Measurements from ENCODE around the gene ZNF530. TPM values are rescaled to one million over a fixed set of nuclear protein-coding genes. Genes with fewer than 3 reads are reported as not detected.

Gene ZNF530
- total RNA-seq, 2 donors from 2014 or later, result 1.5 to 7.4 TPM

GRCh38 chr19:57578487-57579205 is 21.0 kb upstream of the ZNF530 start, which contains the start of gene ZNF416:
TSS of gene ZNF416 (minus strand) at chr19:57578911. CDS start at chr19:57578704, 207 bp downstream.
- peak within 1 kb of the TSS; percentile 47 to 65 for H3K27ac ChIP-seq
- under 1% methylated on average over 50 of the region's 62 CpGs for WGBS
- H3K4me1 ChIP-seq (replicated peaks), result peaks cover 4% of the 10 kb centered on the region
- peaks cover 0 to 29% of the 10 kb centered on the region in 2 donors for H3K36me3 ChIP-seq
- TF ChIP-seq POLR2AphosphoS5 (IDR thresholded peaks at IDR 0.05) (peak; percentile 97), POLR2A (IDR thresholded peaks at IDR 0.05) (peak; percentile 18), CTCF (IDR thresholded peaks at IDR 0.05) (peak in 2 of 4 experiments; percentile 17 to 18)
- DNase-seq (ENCODE audit: low spot score), result peak; percentile 98
- H3K9me3 ChIP-seq, result peaks cover 2% of the 10 kb centered on the region
- no peaks in the 10 kb centered on the region for H3K27me3 ChIP-seq (replicated peaks; ENCODE audit: insufficient read depth)
- intact Hi-C loops (cut with DNase I), result loop anchor here (10.0 kb wide), 1 partner anchor 576 kb away; the partner anchor contains the start of gene ZNF329
- H3K4me3 ChIP-seq, result peak within 1 kb of the TSS; percentile 68 to 95

DNA sequence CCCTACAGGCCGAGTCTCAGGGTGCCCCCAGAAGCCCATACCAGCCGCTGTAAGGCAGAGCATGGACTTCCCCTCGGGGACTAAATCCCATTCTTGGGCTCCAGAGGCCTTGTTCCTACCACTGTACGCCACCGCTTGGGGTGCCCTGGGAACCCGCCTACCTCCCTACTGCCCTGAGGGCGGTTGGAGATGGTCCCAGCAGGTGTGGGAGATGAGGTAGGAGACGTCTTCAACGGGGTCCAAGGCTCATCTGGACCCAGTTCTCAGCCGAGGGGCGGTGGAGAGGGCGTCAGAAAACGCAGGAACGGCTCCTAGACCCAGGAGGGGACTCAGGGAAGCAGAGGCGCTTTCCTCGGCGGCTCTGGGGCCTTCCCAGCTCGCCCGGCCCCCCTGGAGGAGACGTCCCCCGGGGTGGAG is 16.6 kb upstream of the ZNF530 start:
- Histone ChIP-seq H3K9me3 (no peaks in the 10 kb centered on the region), H3K4me3 (peak overlapping the region; percentile 57 to 62), H3K4me1 (replicated peaks) (peaks cover under 1% of the 10 kb centered on the region), H3K27me3 (replicated peaks; ENCODE audit: insufficient read depth) (no peaks in the 10 kb centered on the region), H3K27ac (no peak overlapping the region), H3K36me3 (no peaks in the 10 kb centered on the region)
- TF ChIP-seq POLR2AphosphoS5 (IDR thresholded peaks at IDR 0.05), result no peak
- TF ChIP-seq CTCF (IDR thresholded peaks at IDR 0.05), result no peak
- 36% methylated on average over 21 of the region's 21 CpGs for WGBS
- intact Hi-C loops (cut with DNase I), result no loop called here
- no peak for DNase-seq (ENCODE audit: low spot score)

DNA sequence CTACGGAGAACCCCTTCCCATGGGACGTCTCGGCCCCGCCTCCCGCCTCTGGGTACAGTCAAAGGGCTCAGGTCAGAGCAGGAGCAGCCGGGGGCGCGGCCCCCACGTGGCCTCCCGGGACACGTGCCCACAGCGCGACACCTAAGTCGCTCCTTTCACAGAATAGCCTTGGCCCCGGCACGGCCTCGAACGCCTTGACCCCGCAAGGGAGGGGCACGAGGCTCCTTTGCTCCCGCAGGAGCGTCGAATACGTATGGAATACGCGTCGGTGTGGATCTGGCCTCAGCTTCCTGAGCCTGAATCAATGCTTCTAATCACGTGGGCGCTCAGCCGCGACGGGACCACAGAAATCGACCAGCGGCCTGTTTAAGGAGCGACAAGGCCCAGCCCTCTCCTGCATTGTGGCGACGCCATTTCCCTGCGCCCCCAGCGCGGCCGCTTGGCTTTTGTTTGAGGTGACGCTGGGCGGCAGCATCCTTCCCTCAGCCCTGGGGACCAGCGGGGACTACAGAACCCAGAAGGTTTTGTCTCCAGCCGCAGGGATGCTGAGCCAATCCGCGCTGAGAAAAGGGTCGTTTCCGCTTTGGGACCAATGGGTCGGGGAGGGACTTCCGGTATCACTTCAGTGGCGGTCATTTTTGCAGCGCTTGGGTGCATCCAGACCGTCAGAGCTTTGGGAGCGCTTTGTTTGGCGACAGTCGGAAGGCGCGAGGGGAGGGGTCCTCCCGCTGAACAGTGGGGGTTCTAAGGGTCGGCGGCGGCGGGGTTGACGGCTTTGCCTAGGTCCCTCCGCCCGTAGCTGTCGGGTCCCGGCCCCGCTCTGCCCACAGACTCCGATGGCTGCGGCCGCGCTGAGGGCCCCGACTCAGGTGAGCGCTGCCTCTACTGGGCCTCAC is 15.9 kb upstream of the ZNF530 start, which contains the start of gene ZIK1:
Gene ZIK1 (plus strand): TSS at position 625 of the 896 bp plus-strand sequence. CDS start 212 bp downstream, at position 837.
- intact Hi-C loops (cut with DNase I), result no loop called here
- no peaks in the 10 kb centered on the region for H3K9me3 ChIP-seq
- WGBS, result 3% methylated on average over 65 of the region's 76 CpGs
- H3K36me3 ChIP-seq, result peaks cover 0 to 4% of the 10 kb centered on the region in 2 donors
- H3K27me3 ChIP-seq (replicated peaks; ENCODE audit: insufficient read depth), result no peaks in the 10 kb centered on the region
- DNase-seq (ENCODE audit: low spot score), result peak; percentile 89
- peak within 1 kb of the TSS in 1 of 2 donors; percentile 30 for H3K27ac ChIP-seq
- peak within 1 kb of the TSS; percentile 57 to 62 for H3K4me3 ChIP-seq
- peak; percentile 89 for TF ChIP-seq POLR2AphosphoS5 (IDR thresholded peaks at IDR 0.05)
- peak in 3 of 4 experiments; percentile 21 to 24 (median 22) for TF ChIP-seq CTCF (IDR thresholded peaks at IDR 0.05)
- no peak for TF ChIP-seq POLR2A (IDR thresholded peaks at IDR 0.05)
- no peaks in the 10 kb centered on the region for H3K4me1 ChIP-seq (replicated peaks)

DNA sequence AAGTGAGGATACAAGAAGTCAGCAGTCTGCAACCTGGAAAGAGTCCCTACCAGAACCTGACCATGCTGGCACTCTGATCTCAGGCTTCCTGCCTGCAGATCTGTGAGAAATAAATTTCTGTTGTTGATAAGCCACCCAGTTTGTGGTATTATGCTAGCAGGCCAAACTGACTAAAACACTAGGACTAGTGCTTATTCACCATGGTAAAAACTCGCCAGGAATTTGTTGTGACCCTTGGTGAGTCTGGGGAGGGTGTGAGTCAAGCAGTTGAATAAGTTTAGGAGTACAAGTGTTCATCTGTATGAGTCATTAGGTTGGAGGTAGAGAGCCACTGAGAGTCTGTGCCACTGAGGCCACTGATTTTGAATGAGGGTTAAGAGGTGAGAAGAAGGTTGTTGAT is 12.2 kb upstream of the ZNF530 start:
- Histone ChIP-seq H3K36me3 (peaks cover 5 to 22% of the 10 kb centered on the region in 2 donors), H3K4me1 (replicated peaks) (no peaks in the 10 kb centered on the region), H3K4me3 (no peak overlapping the region), H3K27ac (no peak overlapping the region), H3K27me3 (replicated peaks; ENCODE audit: insufficient read depth) (no peaks in the 10 kb centered on the region), H3K9me3 (peaks cover 3% of the 10 kb centered on the region)
- no peak for TF ChIP-seq POLR2A (IDR thresholded peaks at IDR 0.05)
- TF ChIP-seq POLR2AphosphoS5 (IDR thresholded peaks at IDR 0.05), result no peak
- no peak for TF ChIP-seq CTCF (IDR thresholded peaks at IDR 0.05)
- 100% methylated on average over 1 of the region's 1 CpG for WGBS
- intact Hi-C loops (cut with DNase I), result no loop called here
- no peak for DNase-seq (ENCODE audit: low spot score)
